H9 (cell line): ENCODE data around the gene NECAB2. TPM values are rescaled to one million over a fixed set of nuclear protein-coding genes. Genes with fewer than 3 reads are reported as not detected.

Source experiments
- DNase-seq: peaks from one replicate; pipeline ENCODE4 v3.0.0-alpha.2; 2017
- H2AFZ ChIP-seq: one replicate; pipeline ENCODE4 v1.6.1; 2013; ENCODE audit warnings: mild to moderate bottlenecking, low read length, control low read depth, moderate library complexity
- H2AK5ac ChIP-seq: 2 replicates; pipeline ENCODE4 v1.6.1; 2013; ENCODE audit warnings: low read length, control low read depth, mixed read lengths; ENCODE audit not compliant: insufficient read length
- H2BK120ac ChIP-seq: one replicate; pipeline ENCODE4 v1.6.1; 2013; ENCODE audit warnings: low read depth, mild to moderate bottlenecking, low read length, control low read depth, inconsistent platforms; ENCODE audit not compliant: poor library complexity, severe bottlenecking
- H2BK12ac ChIP-seq: 2 replicates; pipeline ENCODE4 v1.6.1; 2013; ENCODE audit warnings: low read length, control low read depth, mixed read lengths, low read depth; ENCODE audit not compliant: insufficient read length
- H2BK15ac ChIP-seq: 2 replicates; pipeline ENCODE4 v1.6.1; 2013; ENCODE audit warnings: low read depth, low read length, control low read depth
- H2BK20ac ChIP-seq: one replicate; pipeline ENCODE4 v1.6.1; 2013; ENCODE audit warnings: low read depth, mild to moderate bottlenecking, low read length, control low read depth, inconsistent platforms; ENCODE audit not compliant: poor library complexity, severe bottlenecking
- H2BK5ac ChIP-seq: 2 replicates; pipeline ENCODE4 v1.6.1; 2013; ENCODE audit warnings: low read length, control low read depth, mixed read lengths; ENCODE audit not compliant: insufficient read length
- H3K14ac ChIP-seq: 2 replicates; pipeline ENCODE4 v1.6.1; 2013; ENCODE audit warnings: low read length, control low read depth; ENCODE audit not compliant: insufficient read depth
- H3K18ac ChIP-seq: 2 replicates; pipeline ENCODE4 v1.6.1; 2013; ENCODE audit warnings: low read depth, mild to moderate bottlenecking, mixed read lengths, low read length, control low read depth; ENCODE audit not compliant: insufficient read length
- H3K23ac ChIP-seq: 2 replicates; pipeline ENCODE4 v1.6.1; 2013; ENCODE audit warnings: low read length, control low read depth, mixed read lengths, low read depth; ENCODE audit not compliant: insufficient read length
- H3K23me2 ChIP-seq: 2 replicates; pipeline ENCODE4 v1.6.1; 2013; ENCODE audit warnings: low read depth, mild to moderate bottlenecking, mixed read lengths, low read length, control low read depth; ENCODE audit not compliant: insufficient read length, poor library complexity, severe bottlenecking
- H3K27ac ChIP-seq: 2 replicates; pipeline ENCODE4 v1.5.1; 2013; ENCODE audit warnings: low read length, control low read depth, mixed read lengths, low read depth; ENCODE audit not compliant: insufficient read length
- H3K27me3 ChIP-seq: 2 replicates; pipeline ENCODE4 v1.6.1; 2013; ENCODE audit warnings: low read length, control low read depth, inconsistent platforms; ENCODE audit not compliant: insufficient read depth
- H3K4ac ChIP-seq: 2 replicates; pipeline ENCODE4 v1.6.1; 2013; ENCODE audit warnings: low read depth, mild to moderate bottlenecking, control low read depth, inconsistent platforms, low read length, moderate library complexity
- H3K4me1 ChIP-seq: 2 replicates; pipeline ENCODE4 v1.6.1; 2013; ENCODE audit warnings: low read length, control low read depth, inconsistent platforms; ENCODE audit not compliant: insufficient read depth
- H3K4me2 ChIP-seq: 2 replicates; pipeline ENCODE4 v1.6.1; 2013; ENCODE audit warnings: low read length, control low read depth, mixed read lengths; ENCODE audit not compliant: insufficient read length, insufficient read depth
- H3K56ac ChIP-seq: 2 replicates; pipeline ENCODE4 v1.6.1; 2013; ENCODE audit warnings: low read depth, mild to moderate bottlenecking, mixed read lengths, low read length, control low read depth; ENCODE audit not compliant: insufficient read length
- H3K79me1 ChIP-seq: 2 replicates; pipeline ENCODE4 v1.6.1; 2013; ENCODE audit warnings: low read depth, mild to moderate bottlenecking, moderate library complexity, low read length, control low read depth, inconsistent platforms; ENCODE audit not compliant: insufficient read depth, poor library complexity, severe bottlenecking
- H3K79me2 ChIP-seq: 2 replicates; pipeline ENCODE4 v1.6.1; 2013; ENCODE audit warnings: low read length, control low read depth, inconsistent platforms; ENCODE audit not compliant: insufficient read depth
- H3K9ac ChIP-seq: 2 replicates; pipeline ENCODE4 v1.6.1; 2013; ENCODE audit warnings: low read length, control low read depth, mixed read lengths; ENCODE audit not compliant: insufficient read length; ENCODE audit errors: extremely low read depth
- H3K9me3 ChIP-seq: one replicate; pipeline ENCODE4 v1.6.1; 2013; ENCODE audit warnings: low read depth, low read length, inconsistent platforms; ENCODE audit not compliant: control insufficient read depth
- H3T11ph ChIP-seq: one replicate; pipeline ENCODE4 v1.6.1; 2013; ENCODE audit warnings: mild to moderate bottlenecking, low read length, control low read depth, inconsistent platforms
- H4K20me1 ChIP-seq: one replicate; pipeline ENCODE4 v1.6.1; 2013; ENCODE audit not compliant: control insufficient read depth, insufficient read length, insufficient read depth
- H4K5ac ChIP-seq: 2 replicates; pipeline ENCODE4 v1.6.1; 2013; ENCODE audit warnings: low read depth, mild to moderate bottlenecking, mixed read lengths, low read length, control low read depth; ENCODE audit not compliant: insufficient read length
- H4K8ac ChIP-seq: replicated peaks from 2 replicates; pipeline ENCODE4 v1.6.1; 2013; ENCODE audit warnings: low read length, control low read depth, mixed read lengths, low read depth; ENCODE audit not compliant: insufficient read length
- H4K91ac ChIP-seq: 2 replicates; pipeline ENCODE4 v1.6.1; 2013; ENCODE audit warnings: low read depth, mild to moderate bottlenecking, moderate library complexity, mixed read lengths, low read length, control low read depth; ENCODE audit not compliant: insufficient read length
- H3K27ac Mint-ChIP-seq, 3 experiments: 2 replicates in 2 of 3; 3 replicates in 1 of 3; pipeline ENCODE4 v1.8.0; 2020 to 2021; ENCODE audit warnings: mixed read lengths in 3 of 3, mild to moderate bottlenecking in 1 of 3, moderate library complexity in 1 of 3
- H3K27me3 Mint-ChIP-seq: 2 replicates; pipeline ENCODE4 v1.8.0; 2021; ENCODE audit warnings: low read depth, mild to moderate bottlenecking, moderate library complexity, mixed read lengths
- H3K36me3 Mint-ChIP-seq, 3 experiments: 2 replicates in 2 of 3; 3 replicates in 1 of 3; pipeline ENCODE4 v1.8.0; 2020 to 2021; ENCODE audit warnings: low read depth in 3 of 3, mixed read lengths in 3 of 3; ENCODE audit not compliant: insufficient read depth in 1 of 3
- H3K4me1 Mint-ChIP-seq, 2 experiments: 2 replicates each; pipeline ENCODE4 v1.8.0; 2020; ENCODE audit warnings: mixed read lengths in 2 of 2
- H3K4me3 Mint-ChIP-seq, 2 experiments: 2 replicates in 1 of 2; 3 replicates in 1 of 2; pipeline ENCODE4 v1.8.0; 2020 to 2021; ENCODE audit warnings: mild to moderate bottlenecking in 2 of 2, mixed read lengths in 2 of 2, moderate library complexity in 1 of 2
- H3K9me3 Mint-ChIP-seq, 2 experiments: 2 replicates in 1 of 2; 3 replicates in 1 of 2; pipeline ENCODE4 v1.8.0; 2020; ENCODE audit warnings: mild to moderate bottlenecking in 2 of 2, mixed read lengths in 2 of 2, moderate library complexity in 1 of 2
- CTCF ChIP-seq: fragments of 200-600 bp; sonication (generic); conservative IDR thresholded peaks from 3 replicates; pipeline ENCODE4 v1.8.0; 2021; ENCODE audit warnings: antibody characterized with exemption, mild to moderate bottlenecking
- WGBS: extraction: QIAGEN DNeasy Blood & Tissue Kit; methylation state at CpG from one replicate; pipeline ENCODE4 v1.1.7; 2013; ENCODE audit warnings: missing lambda C conversion rate, low lambda C conversion rate, mixed read lengths; ENCODE audit not compliant: insufficient read length; ENCODE audit errors: extremely low coverage; 5-methylcytosine and 5-hydroxymethylcytosine counted together
- total RNA-seq: library from RNA; stranded (reverse); gene quantifications from 2 replicates; pipeline ENCODE4 v1.2.1, GENCODE V29; 2021

Gene NECAB2
- total RNA-seq, 1 experiment from 2014 or later: 12.6 TPM

- H3K79me1 ChIP-seq: no peaks in the 10 kb centered on the region
- Mint-ChIP-seq H3K36me3 (peaks cover 9 to 17% (median 17%) of the 10 kb centered on the region in 3 experiments), H3K4me3 (no peak overlapping the region), H3K27ac (peak overlapping the region in 2 of 3 experiments; percentile 53 to 85; a peak in 2 of 7 replicates), H3K9me3 (peaks cover 0 to 2% of the 10 kb centered on the region in 2 experiments; a peak in 1 of 5 replicates), H3K4me1 (peaks cover 16 to 30% of the 10 kb centered on the region in 2 experiments), H3K27me3 (peaks cover 2% of the 10 kb centered on the region; the same call in 1 of the 2 replicates)
- no peak overlapping the region for H4K91ac ChIP-seq
- no peaks in the 10 kb centered on the region for H3K4me1 ChIP-seq
- no peak overlapping the region for H2BK12ac ChIP-seq
- H3K23me2 ChIP-seq: peaks cover 4% of the 10 kb centered on the region
- H2BK15ac ChIP-seq: no peak overlapping the region
- H2AFZ ChIP-seq: no peak overlapping the region
- TF ChIP-seq CTCF: no peak
- H2AK5ac ChIP-seq: no peak overlapping the region
- H3K27ac ChIP-seq: no peak overlapping the region
- no peak overlapping the region for H4K8ac ChIP-seq
- no peak overlapping the region for H3T11ph ChIP-seq
- no peak overlapping the region for H2BK120ac ChIP-seq
- no peak overlapping the region for H3K56ac ChIP-seq
- H4K20me1 ChIP-seq: no peaks in the 10 kb centered on the region
- H4K5ac ChIP-seq: no peak overlapping the region
- no peak for DNase-seq
- H3K23ac ChIP-seq: no peak overlapping the region
- no CpG with 5 or more reads among the region's 13 CpGs for WGBS
- H3K4ac ChIP-seq: no peak overlapping the region
- no peak overlapping the region for H3K9ac ChIP-seq
- no peak overlapping the region for H3K18ac ChIP-seq
- no peaks in the 10 kb centered on the region for H3K79me2 ChIP-seq
- H3K9me3 ChIP-seq: no peaks in the 10 kb centered on the region
- H3K27me3 ChIP-seq: no peaks in the 10 kb centered on the region
- H3K14ac ChIP-seq: no peak overlapping the region
- no peak overlapping the region for H2BK5ac ChIP-seq
- no peak overlapping the region for H3K4me2 ChIP-seq
- H2BK20ac ChIP-seq: no peak overlapping the region
Observed at GRCh38 chr16:83924686-83925085, 43.4 kb upstream of the NECAB2 start.
